ENCODE measurements around the gene THTPA. TPM values are rescaled to one million over a fixed set of nuclear protein-coding genes. Genes with fewer than 3 reads are reported as not detected.
"Not testable (repeated sequence)": the region's sequence is repeated elsewhere in the genome, so short reads cannot be mapped to it uniquely, and the experiment has no call there.

THTPA gene
- total and polyA plus RNA-seq, 9 donors: 8.2 to 14.2 (median 13.3) TPM

- Histone ChIP-seq H3K9me3 (replicated peaks; ENCODE audit: control insufficient read depth, low read depth, low read length) (no peaks in the 10 kb centered on the region), H3K27me3 (ENCODE audit: control insufficient read depth, insufficient read depth, low read length) (no peaks in the 10 kb centered on the region), H3K4me1 (ENCODE audit: control insufficient read depth, insufficient read depth, low read length) (no peaks in the 10 kb centered on the region), H3K27ac (ENCODE audit: low read length) (no peak overlapping the region), H3K36me3 (ENCODE audit: control insufficient read depth, insufficient read depth, low read length) (no peaks in the 10 kb centered on the region), H3K4me3 (ENCODE audit: low read length) (no peak overlapping the region)
- WGBS (ENCODE audit: insufficient coverage): 73% methylated on average over 9 of the region's 12 CpGs
- DNase-seq: no peak
Measured at GRCh38 chr14:23602181-23603095, 46.4 kb downstream of the THTPA start.

DNA sequence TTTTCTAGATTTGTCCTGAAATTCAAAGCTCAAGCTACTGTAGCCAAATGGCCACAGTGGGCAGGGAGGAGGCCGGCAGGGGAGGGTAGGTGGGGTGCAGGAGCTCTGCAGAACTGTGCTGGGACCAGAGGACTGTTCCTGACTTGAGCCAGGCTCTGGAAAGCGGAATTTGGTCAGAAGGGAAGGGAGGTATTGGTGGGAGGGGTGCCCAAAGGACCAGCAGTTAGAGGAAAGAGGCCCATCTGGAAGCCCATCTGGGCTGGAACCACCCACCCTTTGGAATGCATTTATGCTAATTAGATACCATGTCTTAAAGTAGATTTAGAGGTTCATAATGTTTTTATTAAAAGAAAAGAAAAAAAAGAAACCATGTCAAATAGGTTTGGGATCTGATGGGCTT lies 47.0 kb downstream of the THTPA start:
- no peak for DNase-seq
- 45% methylated on average over 1 of the region's 2 CpGs for WGBS (ENCODE audit: insufficient coverage)

DNA sequence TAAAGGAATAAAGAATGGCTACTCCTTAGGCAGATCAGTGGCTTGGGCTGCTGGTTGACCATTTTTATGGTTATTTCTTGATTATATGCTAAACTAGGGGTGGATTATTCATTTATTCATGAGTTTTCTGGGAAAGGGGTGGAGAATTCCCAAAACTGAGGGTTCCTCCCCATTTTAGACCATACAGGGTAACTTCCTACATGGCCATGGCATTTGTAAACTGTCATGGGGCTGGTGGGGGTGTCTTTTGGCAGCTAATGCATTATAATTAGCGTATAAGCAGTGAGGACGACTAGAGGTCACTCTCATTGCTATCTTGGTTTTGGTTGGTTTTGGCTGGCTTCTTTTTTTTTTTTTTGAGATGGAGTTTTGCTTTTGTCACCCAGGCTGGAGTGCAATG lies 48.1 kb downstream of the THTPA start:
- no peaks in the 10 kb centered on the region for H3K27me3 ChIP-seq (ENCODE audit: control insufficient read depth, insufficient read depth, low read length)
- DNase-seq: no peak
- H3K9me3 ChIP-seq (replicated peaks; ENCODE audit: control insufficient read depth, low read depth, low read length): no peaks in the 10 kb centered on the region
- no peaks in the 10 kb centered on the region for H3K36me3 ChIP-seq (ENCODE audit: control insufficient read depth, insufficient read depth, low read length)
- no peaks in the 10 kb centered on the region for H3K4me1 ChIP-seq (ENCODE audit: control insufficient read depth, insufficient read depth, low read length)
- no peak overlapping the region for H3K27ac ChIP-seq (ENCODE audit: low read length)
- no CpG with 5 or more reads among the region's 2 CpGs for WGBS (ENCODE audit: insufficient coverage)
- no peak overlapping the region for H3K4me3 ChIP-seq (ENCODE audit: low read length)

More for the DNA sequence above, 47.0 kb downstream of the THTPA start:
- Histone ChIP-seq H3K4me1 (ENCODE audit: control insufficient read depth, insufficient read depth, low read length) (no peaks in the 10 kb centered on the region), H3K36me3 (ENCODE audit: control insufficient read depth, insufficient read depth, low read length) (no peaks in the 10 kb centered on the region), H3K4me3 (ENCODE audit: low read length) (no peak overlapping the region), H3K27me3 (ENCODE audit: control insufficient read depth, insufficient read depth, low read length) (no peaks in the 10 kb centered on the region), H3K27ac (ENCODE audit: low read length) (no peak overlapping the region), H3K9me3 (replicated peaks; ENCODE audit: control insufficient read depth, low read depth, low read length) (no peaks in the 10 kb centered on the region)

DNA sequence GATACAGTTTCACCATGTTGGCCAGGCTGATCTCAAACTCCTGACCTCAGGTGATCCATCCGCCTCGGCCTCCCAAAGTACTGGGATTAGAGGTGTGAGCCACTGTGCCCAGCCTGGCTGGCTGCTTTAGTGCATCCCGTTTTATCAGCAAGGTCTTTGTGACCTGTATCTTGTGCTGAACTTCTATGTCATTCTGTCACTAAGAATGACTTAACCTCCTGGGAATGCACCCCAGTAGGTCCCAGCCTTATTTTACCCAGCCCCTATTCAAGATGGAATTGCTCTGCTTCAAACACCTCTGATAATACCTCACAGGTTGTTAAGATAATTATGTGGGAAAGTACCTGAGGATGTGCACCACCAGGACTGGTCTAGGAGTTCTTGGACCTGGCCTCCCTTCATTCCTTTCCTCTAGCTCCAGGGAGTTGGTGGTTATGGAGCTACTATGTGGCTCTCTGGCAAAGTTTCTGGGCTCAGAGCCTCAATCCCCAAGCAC lies 48.7 kb downstream of the THTPA start:
- H3K4me3 ChIP-seq (ENCODE audit: low read length): no peak overlapping the region
- no peaks in the 10 kb centered on the region for H3K9me3 ChIP-seq (replicated peaks; ENCODE audit: control insufficient read depth, low read depth, low read length)
- H3K27ac ChIP-seq (ENCODE audit: low read length): no peak overlapping the region
- no peak for DNase-seq
- H3K36me3 ChIP-seq (ENCODE audit: control insufficient read depth, insufficient read depth, low read length): no peaks in the 10 kb centered on the region
- no peaks in the 10 kb centered on the region for H3K27me3 ChIP-seq (ENCODE audit: control insufficient read depth, insufficient read depth, low read length)
- no peaks in the 10 kb centered on the region for H3K4me1 ChIP-seq (ENCODE audit: control insufficient read depth, insufficient read depth, low read length)
- WGBS (ENCODE audit: insufficient coverage): 82% methylated on average over 3 of the region's 3 CpGs

GRCh38 chr14:23605931-23606585 lies 50.0 kb downstream of the THTPA start:
- DNase-seq: no peak
- H3K9me3 ChIP-seq (replicated peaks; ENCODE audit: control insufficient read depth, low read depth, low read length): no peaks in the 10 kb centered on the region
- H3K36me3 ChIP-seq (ENCODE audit: control insufficient read depth, insufficient read depth, low read length): no peaks in the 10 kb centered on the region
- no peak overlapping the region for H3K27ac ChIP-seq (ENCODE audit: low read length)
- H3K4me3 ChIP-seq (ENCODE audit: low read length): no peak overlapping the region
- H3K4me1 ChIP-seq (ENCODE audit: control insufficient read depth, insufficient read depth, low read length): no peaks in the 10 kb centered on the region
- 69% methylated on average over 6 of the region's 6 CpGs for WGBS (ENCODE audit: insufficient coverage)
- H3K27me3 ChIP-seq (ENCODE audit: control insufficient read depth, insufficient read depth, low read length): peaks cover 2% of the 10 kb centered on the region

DNA sequence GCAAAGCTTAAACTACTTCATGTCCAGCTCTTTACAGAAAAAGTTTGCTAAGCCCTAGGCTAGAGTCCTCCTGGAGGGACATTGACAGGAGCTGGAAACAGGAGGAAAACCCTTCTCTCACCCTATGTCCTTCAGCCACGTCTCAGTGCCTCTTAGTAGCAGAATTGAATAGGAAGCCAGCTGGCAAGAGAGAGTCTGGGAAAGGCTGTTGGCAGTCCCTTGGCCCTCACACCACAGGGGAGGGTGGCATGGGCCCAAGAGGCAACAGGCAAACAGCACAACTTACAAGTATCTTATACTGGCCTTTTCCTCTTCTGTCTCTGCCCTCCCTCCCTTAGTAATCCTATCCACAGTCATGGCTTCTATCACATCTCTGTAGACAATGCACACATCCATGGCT lies 52.4 kb downstream of the THTPA start:
- H3K4me1 ChIP-seq (ENCODE audit: control insufficient read depth, insufficient read depth, low read length): no peaks in the 10 kb centered on the region
- H3K36me3 ChIP-seq (ENCODE audit: control insufficient read depth, insufficient read depth, low read length): no peaks in the 10 kb centered on the region
- H3K27me3 ChIP-seq (ENCODE audit: control insufficient read depth, insufficient read depth, low read length): peaks cover 2% of the 10 kb centered on the region
- H3K4me3 ChIP-seq (ENCODE audit: low read length): no peak overlapping the region
- H3K9me3 ChIP-seq (replicated peaks; ENCODE audit: control insufficient read depth, low read depth, low read length): no peaks in the 10 kb centered on the region
- H3K27ac ChIP-seq (ENCODE audit: low read length): no peak overlapping the region
- no peak for DNase-seq
- WGBS (ENCODE audit: insufficient coverage): no CpG with 5 or more reads among the region's 1 CpG

GRCh38 chr14:23609001-23609400 lies 52.9 kb downstream of the THTPA start:
- Histone ChIP-seq H3K4me3 (ENCODE audit: low read length) (no peak overlapping the region), H3K27me3 (ENCODE audit: control insufficient read depth, insufficient read depth, low read length) (peaks cover 2% of the 10 kb centered on the region), H3K9me3 (replicated peaks; ENCODE audit: control insufficient read depth, low read depth, low read length) (no peaks in the 10 kb centered on the region), H3K4me1 (ENCODE audit: control insufficient read depth, insufficient read depth, low read length) (no peaks in the 10 kb centered on the region), H3K27ac (ENCODE audit: low read length) (no peak overlapping the region), H3K36me3 (ENCODE audit: control insufficient read depth, insufficient read depth, low read length) (no peaks in the 10 kb centered on the region)
- WGBS (ENCODE audit: insufficient coverage): 66% methylated on average over 2 of the region's 3 CpGs
- DNase-seq: no peak

DNA sequence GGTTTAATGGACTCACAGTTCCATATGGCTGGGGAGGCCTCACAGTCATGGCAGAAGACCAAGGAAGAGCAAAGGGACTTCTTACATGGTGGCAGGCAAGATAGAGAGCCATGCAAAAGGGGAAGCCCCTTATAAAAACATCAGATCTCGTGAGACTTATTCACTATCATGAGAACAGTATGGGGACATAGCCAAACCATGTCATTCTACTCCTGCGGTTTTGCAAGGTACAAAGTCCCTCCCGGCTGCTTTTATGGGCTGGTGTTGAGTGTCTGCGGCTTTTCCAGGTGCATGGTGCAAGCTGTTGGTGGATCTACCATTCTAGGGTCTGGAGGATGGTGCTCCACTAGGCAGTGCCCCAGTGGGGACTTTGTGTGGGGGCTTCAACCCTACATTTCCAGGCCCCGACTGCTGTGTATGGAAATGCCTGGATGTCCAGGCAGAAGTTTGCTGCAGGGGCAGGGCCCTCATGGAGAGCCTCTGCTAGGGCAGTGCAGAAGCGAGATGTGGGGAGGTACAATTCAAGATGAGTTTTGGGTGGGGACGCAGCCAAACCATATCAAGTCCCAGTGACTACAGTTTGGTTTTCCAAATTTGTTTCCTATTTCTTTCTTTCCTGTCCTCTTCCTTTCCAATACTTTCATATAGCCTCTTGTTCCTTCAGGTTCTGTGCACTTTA lies 53.5 kb downstream of the THTPA start:
- not testable (repeated sequence) for DNase-seq; H3K4me3 ChIP-seq (ENCODE audit: low read length); H3K27me3 ChIP-seq (ENCODE audit: control insufficient read depth, insufficient read depth, low read length); H3K27ac ChIP-seq (ENCODE audit: low read length); H3K4me1 ChIP-seq (ENCODE audit: control insufficient read depth, insufficient read depth, low read length); H3K9me3 ChIP-seq (replicated peaks; ENCODE audit: control insufficient read depth, low read depth, low read length); H3K36me3 ChIP-seq (ENCODE audit: control insufficient read depth, insufficient read depth, low read length)
- 80% methylated on average over 1 of the region's 7 CpGs for WGBS (ENCODE audit: insufficient coverage)
